ENCODE measurements around the gene PLAU. TPM values are rescaled to one million over a fixed set of nuclear protein-coding genes. Genes with fewer than 3 reads are reported as not detected.
"Not testable (repeated sequence)": the region's sequence is repeated elsewhere in the genome, so short reads cannot be mapped to it uniquely, and the experiment has no call there.

Gene PLAU
- total RNA-seq, 1 donor from 2014 or later: 15.6 TPM

DNA sequence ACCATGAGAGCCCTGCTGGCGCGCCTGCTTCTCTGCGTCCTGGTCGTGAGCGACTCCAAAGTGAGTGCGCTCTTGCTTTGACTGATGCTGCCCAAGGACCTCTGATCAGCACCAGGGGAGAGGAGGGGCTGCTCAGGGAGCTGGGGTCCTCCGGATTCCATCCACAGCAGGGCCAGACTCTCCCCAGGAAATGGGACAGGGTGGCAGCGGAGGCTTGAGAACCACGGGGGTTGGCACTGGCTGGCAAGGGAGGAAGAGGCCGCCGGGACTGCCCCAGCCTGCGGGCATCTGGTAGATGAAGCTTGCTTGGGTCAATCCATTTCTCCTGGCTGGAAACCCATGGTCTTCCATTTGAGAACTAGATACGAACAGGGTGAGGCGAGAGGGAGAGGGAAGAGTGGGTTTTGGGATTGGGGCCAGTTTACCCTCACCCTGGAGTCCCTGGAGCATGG, 647 bp downstream of the PLAU start:
- ATAC-seq: no peak
- no peak for DNase-seq (ENCODE audit: low spot score)
- intact Hi-C loops (cut with DNase I): no loop called here

DNA sequence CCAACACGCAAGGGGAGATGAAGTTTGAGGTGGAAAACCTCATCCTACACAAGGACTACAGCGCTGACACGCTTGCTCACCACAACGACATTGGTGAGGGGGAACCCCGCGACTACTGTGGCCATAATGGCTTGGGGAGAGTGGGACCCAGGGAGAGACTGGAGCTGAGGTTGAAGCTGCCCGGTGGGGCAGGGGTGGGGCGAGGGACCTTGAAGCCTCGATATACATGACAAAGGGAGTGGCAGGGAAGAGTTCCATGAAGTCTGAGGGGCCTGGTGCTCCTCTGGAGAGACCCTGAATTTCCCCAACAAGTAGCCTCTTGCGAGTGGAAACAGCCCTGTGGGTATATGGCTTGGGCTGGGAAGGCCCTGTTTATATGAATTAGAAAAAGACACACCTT, 3.1 kb downstream of the PLAU start:
- ATAC-seq (no peak), DNase-seq (ENCODE audit: low spot score) (no peak)
- intact Hi-C loops (cut with DNase I): no loop called here

DNA sequence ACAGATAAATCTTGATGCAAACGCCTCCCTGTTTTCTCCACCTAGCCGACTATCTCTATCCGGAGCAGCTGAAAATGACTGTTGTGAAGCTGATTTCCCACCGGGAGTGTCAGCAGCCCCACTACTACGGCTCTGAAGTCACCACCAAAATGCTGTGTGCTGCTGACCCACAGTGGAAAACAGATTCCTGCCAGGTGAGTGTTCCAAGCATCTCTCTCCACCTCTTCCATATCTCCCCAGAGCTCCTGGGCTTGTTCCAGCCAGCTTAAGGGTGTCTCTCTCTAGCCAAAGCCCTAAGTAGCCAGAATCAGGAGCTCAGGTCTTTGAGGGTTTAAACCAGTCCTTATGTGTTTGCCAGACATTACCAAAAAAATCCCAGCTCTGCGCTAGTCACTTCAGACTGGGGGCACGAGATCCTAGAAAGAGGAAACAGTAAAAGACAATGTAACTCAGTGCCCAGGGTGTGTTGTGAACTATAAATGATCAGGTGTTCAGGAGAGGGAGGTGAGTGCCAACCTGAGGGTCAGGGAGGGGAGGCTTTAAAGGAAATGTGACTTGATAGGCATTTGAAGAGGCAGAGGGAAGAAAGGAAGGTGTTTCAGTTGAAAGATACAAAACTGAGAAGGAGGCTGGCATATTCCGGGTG, 4.4 kb downstream of the PLAU start:
- ATAC-seq: no peak
- intact Hi-C loops (cut with DNase I): no loop called here
- DNase-seq (ENCODE audit: low spot score): no peak

DNA sequence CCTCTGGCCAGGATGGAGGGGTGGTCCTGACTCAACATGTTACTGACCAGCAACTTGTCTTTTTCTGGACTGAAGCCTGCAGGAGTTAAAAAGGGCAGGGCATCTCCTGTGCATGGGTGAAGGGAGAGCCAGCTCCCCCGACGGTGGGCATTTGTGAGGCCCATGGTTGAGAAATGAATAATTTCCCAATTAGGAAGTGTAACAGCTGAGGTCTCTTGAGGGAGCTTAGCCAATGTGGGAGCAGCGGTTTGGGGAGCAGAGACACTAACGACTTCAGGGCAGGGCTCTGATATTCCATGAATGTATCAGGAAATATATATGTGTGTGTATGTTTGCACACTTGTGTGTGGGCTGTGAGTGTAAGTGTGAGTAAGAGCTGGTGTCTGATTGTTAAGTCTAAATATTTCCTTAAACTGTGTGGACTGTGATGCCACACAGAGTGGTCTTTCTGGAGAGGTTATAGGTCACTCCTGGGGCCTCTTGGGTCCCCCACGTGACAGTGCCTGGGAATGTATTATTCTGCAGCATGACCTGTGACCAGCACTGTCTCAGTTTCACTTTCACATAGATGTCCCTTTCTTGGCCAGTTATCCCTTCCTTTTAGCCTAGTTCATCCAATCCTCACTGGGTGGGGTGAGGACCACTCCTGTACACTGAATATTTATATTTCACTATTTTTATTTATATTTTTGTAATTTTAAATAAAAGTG, 6.0 kb downstream of the PLAU start:
- DNase-seq (ENCODE audit: low spot score): no peak
- ATAC-seq: peak; percentile 77
- intact Hi-C loops (cut with DNase I): no loop called here

DNA sequence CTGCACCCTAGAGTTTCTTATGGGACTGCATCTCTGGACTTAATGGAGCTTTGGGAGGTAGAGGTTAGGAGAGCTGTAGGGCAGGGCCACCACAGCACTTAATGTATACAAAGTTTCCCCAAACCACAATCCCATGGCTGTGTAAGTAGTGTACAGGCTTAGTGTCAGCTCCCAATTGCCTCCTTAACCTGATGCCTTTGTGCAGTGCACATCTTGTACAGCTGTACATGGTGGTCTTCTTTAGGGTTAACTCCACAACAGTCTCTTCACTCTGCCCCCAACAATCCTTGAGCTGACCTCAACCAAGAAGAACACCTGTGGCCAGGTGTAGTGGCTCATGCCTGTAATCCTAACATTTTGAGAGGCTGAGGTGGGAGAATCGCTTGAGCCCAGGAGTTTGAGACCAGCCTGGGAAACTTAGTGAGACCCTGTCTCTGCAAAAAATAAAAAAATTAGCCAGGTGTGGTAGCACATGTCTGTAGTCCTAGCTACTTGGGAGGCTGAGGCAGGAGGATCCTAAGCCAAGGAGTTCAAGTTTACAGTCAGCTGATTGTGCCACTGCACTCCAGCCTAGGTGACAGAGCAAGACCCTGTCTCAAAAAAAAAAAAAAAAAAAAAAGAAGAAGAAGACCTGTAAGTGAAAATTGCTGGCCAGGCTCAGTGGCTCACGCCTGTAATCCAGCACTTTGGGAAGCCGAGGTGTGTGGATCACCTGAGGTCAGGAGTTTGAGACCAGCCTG, 6.8 kb downstream of the PLAU start:
- intact Hi-C loops (cut with DNase I): no loop called here
- DNase-seq (ENCODE audit: low spot score): no peak
- no peak for ATAC-seq

DNA sequence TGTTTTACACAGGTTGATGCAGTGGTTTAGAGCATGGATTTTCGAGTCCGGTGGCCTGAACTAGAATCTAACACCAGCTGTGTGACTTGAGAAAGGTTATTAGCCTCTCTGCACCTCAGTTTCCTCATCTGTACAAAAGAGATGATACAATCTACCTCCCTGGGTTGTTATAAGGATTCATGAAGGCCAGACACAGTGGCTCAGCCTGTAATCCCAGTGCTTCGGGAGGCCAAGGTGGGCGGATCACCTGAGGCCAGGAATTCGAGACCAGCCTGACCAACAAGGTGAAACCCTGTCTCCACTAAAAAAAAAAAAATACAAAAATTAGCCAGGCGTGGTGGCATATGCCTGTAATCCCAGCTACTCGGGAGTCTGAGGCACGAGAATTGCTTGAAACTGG, 8.5 kb downstream of the PLAU start:
- DNase-seq (ENCODE audit: low spot score); intact Hi-C loops (cut with DNase I); ATAC-seq: not testable (repeated sequence)

DNA sequence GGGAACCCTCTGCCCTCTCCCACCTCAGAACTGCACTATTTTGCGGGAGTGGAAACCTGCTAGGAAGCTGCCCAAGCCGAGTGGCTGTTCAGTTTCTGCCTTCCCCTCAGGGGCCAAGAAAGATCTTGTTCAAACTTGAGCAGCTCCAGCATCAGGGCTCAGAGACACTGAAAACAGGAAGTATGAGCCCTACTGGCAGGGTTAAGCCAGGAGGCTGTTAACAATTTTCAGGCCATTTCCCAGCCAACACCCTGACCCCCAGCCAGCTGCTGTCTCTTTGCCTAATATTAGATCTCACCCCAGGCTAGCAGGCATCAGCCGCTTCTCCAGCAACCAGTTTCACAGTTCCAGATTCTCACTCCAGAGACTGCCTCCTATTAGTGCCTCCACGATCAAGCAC, 9.2 kb downstream of the PLAU start:
- peak; percentile 70 for DNase-seq (ENCODE audit: low spot score)
- intact Hi-C loops (cut with DNase I): no loop called here
- ATAC-seq: peak; percentile 88

DNA sequence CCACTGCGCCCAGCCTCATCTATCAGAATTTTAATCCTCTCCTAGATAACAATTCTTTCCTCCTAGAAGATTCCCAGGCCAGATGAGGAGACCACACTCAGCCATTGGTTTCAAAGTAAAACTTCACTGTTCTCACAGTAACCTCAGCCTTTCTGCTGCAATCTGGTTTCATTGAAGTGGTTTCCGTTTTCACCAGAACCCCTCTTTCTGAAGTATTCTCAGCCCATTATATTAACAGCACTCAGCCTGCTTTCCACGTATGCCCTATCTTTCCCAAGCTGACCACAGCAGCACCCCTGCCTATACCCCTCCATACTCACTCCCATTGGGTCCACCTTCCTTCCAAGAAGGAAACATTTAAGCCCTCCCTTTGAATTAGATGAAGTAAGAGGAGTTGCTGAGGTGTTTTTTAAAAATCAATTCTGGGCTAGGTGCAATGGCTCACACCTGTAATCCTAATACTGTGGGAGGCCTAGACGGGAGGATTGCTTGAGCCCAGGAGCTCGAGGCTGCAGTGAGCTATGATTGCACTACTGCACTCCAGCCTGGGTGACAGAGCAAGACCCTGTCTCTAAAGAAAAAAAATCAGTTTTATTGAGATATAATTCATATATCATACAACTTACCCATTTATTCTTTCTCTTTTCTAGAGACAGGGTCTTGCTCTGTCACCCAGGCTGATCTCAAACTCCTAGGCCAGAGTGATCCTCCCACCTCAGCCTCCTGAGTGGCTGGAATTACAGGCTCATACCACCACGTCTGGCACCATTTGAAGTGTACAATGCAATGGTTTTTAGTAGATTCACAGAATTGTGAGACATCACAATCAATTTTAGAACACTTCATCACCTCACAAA, 11.3 kb downstream of the PLAU start:
- intact Hi-C loops (cut with DNase I): no loop called here
- ATAC-seq (no peak), DNase-seq (ENCODE audit: low spot score) (no peak)

DNA sequence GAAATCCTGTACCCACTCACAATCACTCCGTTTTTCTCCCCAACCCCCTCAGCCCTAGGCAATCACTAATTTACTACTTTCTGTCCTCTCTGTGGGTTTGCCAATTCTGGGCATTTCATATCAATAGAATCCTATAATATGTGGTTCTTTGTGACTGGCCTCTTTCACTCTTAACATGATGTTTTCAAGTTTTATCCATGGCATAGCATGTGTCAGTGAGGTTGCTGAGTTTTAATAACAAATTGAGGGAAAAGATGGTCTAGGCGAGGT, 11.9 kb downstream of the PLAU start:
- no peak for ATAC-seq
- intact Hi-C loops (cut with DNase I): no loop called here
- DNase-seq (ENCODE audit: low spot score): no peak

DNA sequence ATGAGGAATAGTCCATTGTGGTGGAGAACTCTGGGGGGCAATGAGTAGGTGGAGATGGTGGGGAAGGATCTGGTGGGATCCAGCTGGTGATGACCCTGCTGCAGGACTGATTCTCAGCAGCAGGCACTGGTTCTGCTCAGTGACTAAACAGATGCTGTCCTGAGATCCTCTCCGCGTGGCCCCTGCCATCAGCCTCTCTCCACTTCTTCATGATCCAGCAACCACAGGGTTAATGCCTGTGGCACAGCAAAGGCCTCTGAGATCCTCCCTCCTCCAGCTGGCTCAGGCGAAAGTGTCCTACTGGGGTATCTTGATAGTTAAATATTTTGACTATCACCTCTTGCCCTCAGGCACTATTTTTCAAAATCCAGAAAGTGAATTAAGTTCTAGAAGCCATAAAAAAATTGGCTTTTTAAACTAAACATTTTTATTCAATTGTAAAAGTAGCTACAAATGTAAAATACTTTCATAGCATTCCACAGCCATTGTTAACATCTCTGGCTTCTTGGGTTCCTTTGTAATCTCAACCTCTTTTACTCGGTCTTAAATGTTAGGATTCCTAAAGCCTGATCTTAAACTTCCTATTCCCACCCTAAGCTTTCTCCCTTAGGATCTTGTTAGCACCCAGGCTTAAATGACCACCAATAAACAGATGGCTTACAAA, 13.1 kb downstream of the PLAU start:
- DNase-seq (ENCODE audit: low spot score) (no peak), ATAC-seq (no peak)
- intact Hi-C loops (cut with DNase I): no loop called here

DNA sequence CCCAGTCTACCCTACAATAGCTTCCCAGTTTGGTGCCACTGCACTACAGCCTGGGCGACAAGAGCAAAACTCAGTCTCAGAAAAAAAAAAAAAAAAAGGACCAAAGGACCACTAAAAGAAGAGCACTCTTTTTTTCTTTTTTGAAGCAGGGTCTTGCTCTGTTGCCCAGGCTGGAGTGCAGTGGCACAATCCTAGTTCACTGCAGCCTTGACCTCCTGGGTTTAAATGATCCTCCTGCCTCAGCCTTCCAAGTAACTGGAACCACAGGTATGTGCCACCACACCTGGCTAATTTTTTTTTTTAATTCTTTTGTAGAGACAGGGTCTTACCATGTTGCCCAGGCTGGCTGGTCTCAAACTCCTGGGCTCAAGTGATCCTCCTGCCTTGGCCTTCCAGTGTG, 14.0 kb downstream of the PLAU start:
- DNase-seq (ENCODE audit: low spot score): no peak
- no peak for ATAC-seq
- intact Hi-C loops (cut with DNase I): no loop called here

DNA sequence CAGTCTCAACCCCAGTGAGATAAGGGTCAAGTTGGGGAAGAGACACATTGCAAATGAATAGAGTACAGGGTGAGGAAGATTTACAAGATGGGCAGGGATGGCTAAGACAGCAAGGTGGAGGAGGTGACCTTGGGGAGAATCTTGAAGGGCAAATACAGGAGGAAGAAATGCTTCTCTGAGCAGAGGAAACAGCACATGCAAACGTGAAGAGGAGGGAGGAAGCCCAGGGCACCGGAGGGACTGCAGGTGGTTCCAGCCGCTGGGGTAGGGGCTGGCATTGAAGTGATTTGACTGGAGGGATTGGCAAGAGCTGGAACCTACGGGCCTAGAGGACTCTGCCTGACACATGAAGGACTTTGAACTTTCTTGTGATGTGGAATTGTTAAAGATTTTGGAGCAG, 14.6 kb downstream of the PLAU start:
- intact Hi-C loops (cut with DNase I): no loop called here
- DNase-seq (ENCODE audit: low spot score) (no peak), ATAC-seq (no peak)

DNA sequence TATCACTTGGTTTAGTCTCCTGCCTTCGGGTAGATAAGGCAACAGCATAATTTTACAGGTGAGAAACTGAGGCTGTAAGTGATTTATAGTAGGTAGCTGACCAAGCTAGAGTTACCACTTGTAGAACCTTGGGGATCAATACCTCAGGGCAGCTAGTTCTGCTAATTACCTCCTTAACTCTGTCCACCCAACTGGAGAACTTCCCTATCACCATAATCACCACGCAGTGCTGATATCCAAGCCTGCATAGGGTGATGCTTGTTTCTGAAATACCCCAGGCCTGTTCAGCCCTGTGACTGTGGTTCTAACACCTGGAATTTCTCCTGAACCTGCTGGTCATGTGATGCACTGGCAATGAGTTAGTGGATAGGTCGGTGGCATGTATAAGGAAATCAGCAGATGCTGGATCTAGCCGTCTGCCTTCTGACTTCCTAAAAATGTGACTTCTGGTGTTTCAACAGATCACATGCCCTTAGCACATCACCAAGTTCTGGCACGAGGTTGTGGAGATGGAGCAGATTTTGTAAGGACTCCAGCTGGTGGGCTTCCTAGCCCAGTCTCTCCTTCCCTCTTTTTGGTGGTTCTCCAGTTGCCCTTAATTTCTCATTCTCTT, 15.3 kb downstream of the PLAU start:
- intact Hi-C loops (cut with DNase I): no loop called here
- ATAC-seq: peak; percentile 76
- no peak for DNase-seq (ENCODE audit: low spot score)

DNA sequence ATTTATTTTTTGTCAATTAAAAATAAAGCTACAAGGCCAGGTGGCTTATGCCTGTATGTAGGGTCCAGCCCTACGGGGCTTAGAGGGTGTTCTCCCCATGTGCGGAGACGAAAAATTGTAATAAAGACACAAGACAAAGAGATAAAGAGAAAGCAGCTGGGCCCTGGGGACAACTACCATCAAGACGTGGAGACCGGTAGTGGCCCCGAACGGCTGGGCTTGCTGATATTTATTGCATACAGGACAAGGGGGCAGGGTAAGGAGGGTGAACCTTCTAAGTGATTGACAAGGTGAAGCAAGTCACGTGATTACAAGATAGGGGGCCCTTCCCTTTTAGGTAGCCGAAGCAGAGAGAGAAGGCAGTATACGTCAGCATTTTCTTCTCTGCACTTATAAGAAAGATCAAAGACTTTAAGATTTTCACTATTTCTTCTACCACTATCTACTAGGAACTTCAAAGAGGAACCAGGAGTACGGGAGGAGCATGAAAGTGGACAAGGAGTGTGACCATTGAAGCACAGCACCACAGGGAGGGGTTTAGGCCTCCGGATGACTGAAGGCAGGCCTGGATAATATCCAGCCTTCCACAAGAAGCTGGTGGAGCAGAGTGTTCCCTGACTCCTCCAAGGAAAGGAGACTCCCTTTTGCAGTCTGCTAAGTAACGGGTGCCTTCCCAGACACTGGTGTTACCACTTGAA, 19.8 kb downstream of the PLAU start:
- intact Hi-C loops (cut with DNase I); DNase-seq (ENCODE audit: low spot score); ATAC-seq: not testable (repeated sequence)

DNA sequence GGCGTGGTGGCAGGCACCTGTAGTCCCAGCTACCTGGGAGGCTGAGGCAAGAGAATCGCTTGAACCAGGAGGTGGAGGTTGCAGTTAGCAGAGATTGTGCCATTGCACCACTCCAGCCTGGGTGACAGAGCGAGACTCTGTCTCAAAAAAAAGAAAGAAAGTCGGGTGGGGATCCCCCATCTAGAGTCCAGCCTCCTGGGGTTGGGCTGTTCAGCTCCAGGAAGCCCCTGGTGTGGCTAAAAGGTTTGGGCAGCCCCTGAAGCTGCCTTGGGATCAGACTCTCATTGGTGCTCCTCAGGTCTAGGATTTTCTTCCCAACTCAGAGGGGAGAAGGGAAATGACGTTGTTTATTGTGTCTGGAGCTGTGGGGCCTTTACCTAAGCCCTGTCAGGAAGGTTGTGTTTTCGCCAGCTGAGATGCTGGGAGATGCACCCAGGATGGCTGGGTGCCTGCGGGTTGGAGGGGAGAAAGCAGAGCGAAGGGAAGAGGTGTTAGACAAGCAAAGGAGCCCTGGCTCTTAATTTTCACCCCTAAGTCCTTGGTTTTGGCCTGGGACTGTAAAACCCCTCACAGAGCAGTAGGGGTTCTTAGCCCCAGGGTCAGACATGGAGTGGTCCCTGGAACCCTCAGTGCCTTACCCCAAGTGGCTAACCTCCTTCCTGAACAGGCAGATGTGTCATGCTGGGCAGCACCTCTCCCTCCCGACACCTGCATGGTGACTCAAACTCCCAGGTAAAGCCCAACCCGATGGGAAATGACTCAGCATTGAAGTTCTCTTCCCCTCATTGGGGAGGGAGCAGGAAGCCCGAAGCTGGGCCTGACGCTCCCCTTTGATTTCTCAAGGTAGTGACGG, 21.1 kb downstream of the PLAU start:
- intact Hi-C loops (cut with DNase I): no loop called here
- DNase-seq (ENCODE audit: low spot score): no peak
- ATAC-seq: no peak

DNA sequence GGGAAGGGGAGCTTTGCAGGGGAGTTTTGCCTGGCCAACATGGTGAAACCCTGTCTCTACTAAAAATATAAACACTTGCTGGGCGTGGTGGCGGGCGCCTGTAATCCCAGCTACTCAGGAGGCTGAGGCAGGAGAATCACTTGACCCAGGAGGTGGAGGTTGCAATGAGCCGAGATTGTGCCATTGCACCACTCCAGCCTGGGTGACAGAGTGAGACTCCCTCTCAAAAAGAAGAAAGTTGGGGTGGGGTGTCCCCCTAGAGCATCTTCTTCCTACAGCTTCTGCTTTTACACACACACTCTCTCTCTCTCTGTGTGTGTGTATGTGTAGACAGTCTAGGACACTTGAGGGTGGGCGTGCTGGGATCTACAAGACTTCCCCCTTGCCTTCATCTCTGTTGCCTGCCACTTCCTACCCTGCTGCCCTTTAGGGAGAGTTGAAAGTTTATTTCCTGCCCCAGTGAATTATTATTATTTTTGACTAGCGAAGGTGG, 21.7 kb downstream of the PLAU start:
- DNase-seq (ENCODE audit: low spot score) (no peak), ATAC-seq (no peak)
- intact Hi-C loops (cut with DNase I): no loop called here

DNA sequence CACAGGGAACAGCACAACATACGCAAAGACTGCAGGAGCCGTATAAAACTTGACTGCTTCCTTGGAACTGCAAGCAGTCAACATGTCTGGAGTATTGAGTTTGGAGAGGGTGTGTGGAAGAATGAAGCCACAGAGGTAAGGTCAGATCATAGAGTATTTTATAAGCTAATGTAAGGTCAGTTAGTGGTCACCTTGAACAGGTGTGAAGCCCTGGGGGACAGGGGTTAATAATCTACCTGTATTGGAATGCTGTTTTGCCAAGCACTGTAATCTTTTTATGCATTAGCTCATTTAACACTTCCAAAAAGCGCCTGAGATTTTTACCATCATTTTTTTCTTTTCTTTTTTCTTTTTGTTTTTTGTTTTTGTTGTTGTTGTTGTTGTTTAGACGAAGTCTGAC, 23.1 kb downstream of the PLAU start:
- ATAC-seq: no peak
- intact Hi-C loops (cut with DNase I): no loop called here
- DNase-seq (ENCODE audit: low spot score): no peak

Measured in sciatic nerve (tissue), 2 donors.